Nephron (organoid): ENCODE results near the gene WDR31.

Experiments
- H3K27ac Mint-ChIP-seq, 3 experiments: 2 replicates each; pipeline ENCODE4 v1.8.0; 2020; ENCODE audit warnings: mixed read lengths in 3 of 3, mild to moderate bottlenecking in 2 of 3, moderate library complexity in 1 of 3
- H3K27me3 Mint-ChIP-seq: 2 replicates; pipeline ENCODE4 v1.8.0; 2021; ENCODE audit warnings: low read depth, mild to moderate bottlenecking, moderate library complexity, mixed read lengths
- H3K36me3 Mint-ChIP-seq: 2 replicates; pipeline ENCODE4 v1.8.0; 2020; ENCODE audit warnings: low read depth, mixed read lengths
- H3K4me1 Mint-ChIP-seq: 2 replicates; pipeline ENCODE4 v1.8.0; 2020; ENCODE audit warnings: mixed read lengths
- H3K4me3 Mint-ChIP-seq, 3 experiments: 2 replicates each; pipeline ENCODE4 v1.8.0; 2020; ENCODE audit warnings: mild to moderate bottlenecking in 3 of 3, mixed read lengths in 3 of 3, moderate library complexity in 2 of 3
- H3K9me3 Mint-ChIP-seq: 2 replicates; pipeline ENCODE4 v1.8.0; 2020; ENCODE audit warnings: mixed read lengths
- CTCF ChIP-seq, 3 experiments: fragments of 200-600 bp; sonication (generic); IDR thresholded peaks; one replicate each; pipeline ENCODE4 v1.5.0; 2021; ENCODE audit warnings: antibody characterized with exemption in 3 of 3; ENCODE audit not compliant: unreplicated experiment in 3 of 3

Gene WDR31

GRCh38 chr9:113340011-113340699 is at the start of gene WDR31:
WDR31 (minus strand) TSS chr9:113340275; CDS start chr9:113332022, 8,253 bp downstream.
- Mint-ChIP-seq H3K4me3 (peak within 1 kb of the TSS; percentile 84 to 93 (median 89)), H3K27me3 (peaks cover 18% of the 10 kb centered on the region), H3K36me3 (no peaks in the 10 kb centered on the region), H3K27ac (peak within 1 kb of the TSS; percentile 69 to 96 (median 82)), H3K4me1 (peaks cover 18% of the 10 kb centered on the region), H3K9me3 (no peaks in the 10 kb centered on the region)
- no peak for TF ChIP-seq CTCF (IDR thresholded peaks at IDR 0.05; ENCODE audit: unreplicated experiment in 3 of 3)

GRCh38 chr9:113389451-113389850 is 49.4 kb upstream of the WDR31 start:
- Mint-ChIP-seq H3K27ac (peak overlapping the region in 1 of 3 experiments; percentile 25), H3K9me3 (no peaks in the 10 kb centered on the region), H3K4me1 (no peaks in the 10 kb centered on the region), H3K27me3 (peaks cover 3% of the 10 kb centered on the region), H3K4me3 (no peak overlapping the region), H3K36me3 (peaks cover 51% of the 10 kb centered on the region)
- no peak for TF ChIP-seq CTCF (IDR thresholded peaks at IDR 0.05; ENCODE audit: unreplicated experiment in 3 of 3)

GRCh38 chr9:113388833-113389232 is 48.8 kb upstream of the WDR31 start:
- H3K36me3 Mint-ChIP-seq: peaks cover 51% of the 10 kb centered on the region
- peak overlapping the region in 1 of 3 experiments; percentile 98 for H3K27ac Mint-ChIP-seq
- no peak overlapping the region for H3K4me3 Mint-ChIP-seq
- peaks cover 3% of the 10 kb centered on the region for H3K27me3 Mint-ChIP-seq
- no peaks in the 10 kb centered on the region for H3K4me1 Mint-ChIP-seq
- no peak for TF ChIP-seq CTCF (IDR thresholded peaks at IDR 0.05; ENCODE audit: unreplicated experiment in 3 of 3)
- no peaks in the 10 kb centered on the region for H3K9me3 Mint-ChIP-seq

- Mint-ChIP-seq H3K4me1 (no peaks in the 10 kb centered on the region), H3K27me3 (peaks cover 3% of the 10 kb centered on the region), H3K36me3 (peaks cover 44% of the 10 kb centered on the region), H3K4me3 (no peak overlapping the region), H3K27ac (peak overlapping the region; percentile 91 to 98 (median 93)), H3K9me3 (no peaks in the 10 kb centered on the region)
- no peak for TF ChIP-seq CTCF (IDR thresholded peaks at IDR 0.05; ENCODE audit: unreplicated experiment in 3 of 3)
These were observed 47.6 kb upstream of the WDR31 start for GRCh38 chr9:113387560-113388230.

GRCh38 chr9:113386571-113387393 is 46.7 kb upstream of the WDR31 start:
- no peak overlapping the region for H3K4me3 Mint-ChIP-seq
- H3K27me3 Mint-ChIP-seq: peaks cover 3% of the 10 kb centered on the region
- no peaks in the 10 kb centered on the region for H3K9me3 Mint-ChIP-seq
- peak overlapping the region; percentile 91 to 98 (median 93) for H3K27ac Mint-ChIP-seq
- no peaks in the 10 kb centered on the region for H3K4me1 Mint-ChIP-seq
- TF ChIP-seq CTCF (IDR thresholded peaks at IDR 0.05; ENCODE audit: unreplicated experiment in 3 of 3): no peak
- H3K36me3 Mint-ChIP-seq: peaks cover 36% of the 10 kb centered on the region
